HG02642 (cell line): ENCODE results near the gene TXNDC16.
A peak's percentile ranks its signal among the peaks of the same experiment; 100 is the strongest.

Source experiments
- ATAC-seq: cut with Tn5 transposase; IDR thresholded peaks from one replicate; pipeline ENCODE4 v1.9.1; 2021; ENCODE audit warnings: mild to moderate bottlenecking; ENCODE audit not compliant: unreplicated experiment, poor library complexity

TXNDC16 gene

GRCh38 chr14:52458721-52459085, 93.6 kb downstream of the TXNDC16 start:
- no peak for ATAC-seq

- ATAC-seq: no peak
Observed at GRCh38 chr14:52457411-52457810, 94.9 kb downstream of the TXNDC16 start.

GRCh38 chr14:52455291-52456088, 96.8 kb downstream of the TXNDC16 start:
- no peak for ATAC-seq

DNA sequence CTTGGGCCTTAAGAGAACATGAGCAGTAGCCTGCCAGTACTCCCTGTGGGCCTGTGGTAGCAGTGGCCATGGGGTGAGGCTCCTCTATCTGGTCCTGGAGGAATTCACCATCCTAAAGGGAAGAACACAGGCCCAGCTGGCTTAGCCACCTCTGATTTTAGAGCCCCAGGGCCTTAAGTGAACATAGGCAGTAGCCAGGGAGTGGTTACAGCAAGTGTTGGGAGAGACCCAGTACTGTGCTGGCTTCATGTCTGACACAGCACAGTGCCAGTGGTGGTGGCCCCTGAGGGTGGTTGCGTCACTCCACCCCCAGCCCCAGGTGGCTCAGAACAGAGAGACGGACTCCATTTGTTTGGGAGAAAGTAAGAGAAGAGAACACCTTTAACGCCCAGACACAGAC, 105.1 kb downstream of the TXNDC16 start:
- no peak for ATAC-seq

- ATAC-seq: no peak
Observed at GRCh38 chr14:52446355-52446754, 106.0 kb downstream of the TXNDC16 start.

- ATAC-seq: no peak
Observed at GRCh38 chr14:52443506-52443905, 108.8 kb downstream of the TXNDC16 start.

- ATAC-seq: no peak
Observed at GRCh38 chr14:52442602-52443001, 109.7 kb downstream of the TXNDC16 start.

- no peak for ATAC-seq
Observed at GRCh38 chr14:52442166-52442565, 110.1 kb downstream of the TXNDC16 start.

- no peak for ATAC-seq
Observed at GRCh38 chr14:52439476-52439875, 112.8 kb downstream of the TXNDC16 start.

DNA sequence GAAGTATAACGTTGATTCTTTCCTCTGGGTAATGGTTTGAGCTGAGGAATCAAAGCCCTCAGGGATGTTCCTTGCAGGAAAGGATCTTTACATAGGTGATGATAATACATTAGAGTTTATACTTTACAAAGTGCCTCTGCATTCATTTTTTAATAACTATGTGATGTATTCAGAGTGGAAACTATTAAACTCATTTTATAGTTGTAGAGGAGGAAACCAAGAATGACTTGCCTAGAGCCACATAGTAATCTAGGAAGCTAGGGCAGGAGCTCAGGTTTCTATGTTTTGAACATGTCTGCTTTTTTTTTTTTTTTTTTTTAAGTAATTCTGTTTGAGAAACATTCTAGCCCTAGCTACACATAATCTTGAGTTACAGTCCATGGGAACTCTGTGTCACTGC, 117.3 kb downstream of the TXNDC16 start:
- no peak for ATAC-seq

- ATAC-seq: no peak
Observed at GRCh38 chr14:52430474-52430873, 121.8 kb downstream of the TXNDC16 start.

DNA sequence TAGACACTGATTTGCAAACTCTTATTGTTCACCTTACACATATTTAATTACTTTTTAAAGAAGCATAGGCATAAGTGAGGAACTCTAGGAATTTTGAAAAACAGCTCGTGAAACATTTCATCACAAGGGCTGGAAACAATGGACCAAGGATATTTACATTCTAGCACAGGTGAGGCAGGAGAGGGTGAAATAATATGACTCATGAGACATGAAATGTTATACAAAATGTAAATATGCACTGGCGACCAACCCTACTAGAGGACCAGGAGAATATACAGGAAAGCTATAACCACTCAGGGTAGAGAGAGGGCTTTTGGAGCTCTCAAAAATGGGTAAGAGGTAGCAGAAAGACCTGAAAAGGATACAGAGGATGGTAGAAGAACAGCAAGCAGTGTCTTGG, 122.9 kb downstream of the TXNDC16 start:
- ATAC-seq: no peak

DNA sequence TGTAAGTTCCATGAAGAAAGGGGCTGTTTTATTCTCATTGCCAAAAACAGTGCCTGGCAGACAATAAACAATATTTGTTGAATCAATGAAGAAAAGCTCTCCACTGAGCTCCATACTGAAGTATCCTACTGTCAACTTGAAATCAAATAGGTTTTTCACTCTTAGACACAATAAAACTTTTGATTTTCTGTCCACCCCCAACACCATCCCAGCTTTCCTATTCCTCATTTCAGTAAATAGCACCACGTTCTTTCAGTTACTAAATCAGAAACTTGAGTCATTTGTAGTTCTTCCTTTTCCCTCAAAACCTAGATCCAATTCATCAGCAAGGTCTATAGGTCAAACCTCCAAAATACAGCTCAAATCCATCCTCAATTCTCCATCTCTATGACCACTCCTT, 124.8 kb downstream of the TXNDC16 start:
- ATAC-seq: no peak

- ATAC-seq: no peak
Observed at GRCh38 chr14:52422650-52423356, 129.5 kb downstream of the TXNDC16 start.

DNA sequence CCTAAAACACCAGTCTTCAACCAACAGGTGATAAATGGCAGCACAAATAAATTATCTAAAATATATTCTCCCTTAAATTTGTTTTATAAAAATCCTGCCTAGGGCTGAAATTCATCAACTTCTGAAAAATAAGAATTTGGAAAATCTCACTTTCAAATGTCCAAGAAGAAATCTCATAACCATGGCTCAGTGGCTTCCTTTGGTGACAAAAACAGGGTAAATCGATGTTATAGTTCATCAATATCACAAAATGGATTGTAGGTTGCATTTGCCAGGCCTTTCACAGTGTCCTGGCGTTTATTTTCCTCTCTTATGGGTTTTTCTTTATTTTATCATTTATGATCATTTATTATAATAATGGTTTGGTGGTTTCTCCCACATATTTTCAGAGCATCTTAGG, 135.2 kb downstream of the TXNDC16 start:
- no peak for ATAC-seq

GRCh38 chr14:52413729-52414408, 138.4 kb downstream of the TXNDC16 start:
- ATAC-seq: no peak

DNA sequence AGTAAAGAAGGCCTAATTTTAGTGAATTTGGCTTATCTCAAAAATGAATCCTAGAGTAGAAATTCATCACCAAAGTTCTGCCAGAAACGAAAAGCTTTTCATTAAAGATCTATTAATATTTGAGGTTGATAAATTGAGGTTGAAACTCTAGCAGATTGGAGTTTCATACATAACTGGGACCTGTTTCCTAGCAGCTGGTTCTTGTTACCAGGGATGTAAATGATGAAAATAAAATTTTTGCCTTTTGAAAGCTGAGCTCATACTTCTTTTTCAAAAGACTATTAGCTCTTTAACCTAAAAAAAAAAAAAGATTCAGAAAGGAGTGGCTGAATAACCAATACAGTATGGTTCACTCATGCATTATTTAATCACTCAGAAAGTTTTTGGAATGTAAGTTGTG, 139.9 kb downstream of the TXNDC16 start:
- no peak for ATAC-seq

DNA sequence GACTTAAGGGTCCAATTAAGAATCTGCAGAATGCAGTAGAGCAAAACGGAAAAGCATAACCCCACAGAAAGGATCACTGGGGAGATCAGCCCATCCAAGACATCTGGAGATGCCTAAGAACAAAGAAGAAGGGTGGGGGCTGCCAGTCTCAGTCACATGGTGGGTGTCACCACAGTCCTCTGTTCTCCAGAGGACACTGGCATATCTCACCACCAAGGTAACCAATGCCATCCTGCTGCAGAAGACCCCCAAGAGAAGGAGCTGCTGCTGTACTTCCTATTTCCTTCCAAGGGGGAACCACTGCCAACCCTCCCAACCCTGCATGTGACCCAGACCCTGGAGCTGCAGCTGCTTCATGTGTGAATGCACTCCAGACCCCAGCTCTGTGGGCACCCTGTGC, 147.0 kb downstream of the TXNDC16 start:
- no peak for ATAC-seq

DNA sequence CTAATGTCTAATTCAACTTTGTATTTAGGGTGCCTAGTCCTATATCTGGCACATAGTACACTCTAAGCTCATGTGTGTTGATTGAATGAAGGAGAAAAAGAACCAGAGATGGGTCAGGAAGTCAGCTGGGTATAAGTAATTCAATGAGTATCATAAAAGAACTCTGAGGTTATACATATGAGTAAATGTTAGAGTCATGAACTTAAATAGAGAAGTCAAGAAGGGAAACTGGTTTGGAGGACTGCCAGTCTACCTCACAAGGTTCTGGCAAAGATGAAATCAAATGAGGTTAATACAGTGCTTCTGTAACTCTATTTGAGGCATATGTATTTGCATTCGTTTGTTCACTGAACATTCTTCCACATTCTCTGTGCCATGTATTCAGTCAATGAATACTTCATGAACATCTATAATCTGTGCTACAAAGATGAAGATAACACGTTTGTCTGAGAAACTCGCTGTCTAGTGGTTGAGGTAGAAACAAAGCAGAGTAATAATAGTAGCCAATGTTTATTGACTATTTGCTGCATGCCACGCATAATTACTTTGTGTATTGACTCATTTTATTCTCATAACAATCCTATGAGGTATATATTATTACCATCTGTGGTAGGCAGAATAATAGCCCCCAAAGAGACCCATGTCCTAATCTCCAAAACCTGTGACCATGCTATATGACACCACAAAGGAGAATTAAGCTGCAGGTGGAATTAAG, 149.3 kb downstream of the TXNDC16 start:
- peak; percentile 74 for ATAC-seq

DNA sequence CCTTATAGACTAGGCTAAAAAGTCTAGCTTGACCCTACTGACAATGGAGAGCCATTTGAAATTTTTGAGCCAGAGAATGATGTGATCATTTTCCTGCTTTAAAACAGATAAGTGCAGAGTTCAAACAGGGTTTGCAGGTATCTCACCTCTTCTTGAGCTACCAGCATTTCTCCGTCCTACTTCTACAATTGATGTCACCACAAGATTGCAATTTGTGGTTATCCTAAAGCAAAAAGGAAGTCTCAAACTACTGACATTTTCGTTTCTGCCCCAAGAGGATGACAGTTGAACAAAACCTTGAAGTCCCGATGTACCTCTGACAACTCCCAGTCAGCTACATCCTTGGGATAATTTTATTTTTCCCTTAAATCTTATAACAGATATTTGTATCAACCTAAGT, 151.5 kb downstream of the TXNDC16 start:
- ATAC-seq: no peak
